Activated CD4-positive, alpha-beta memory T cell treated with anti-CD3 and anti-CD28 coated beads, Interleukin-2, amount 10 ng/mL, durations not matched to agents 7 days and 5 days (primary cell): ENCODE data around the gene SPACA9. TPM values are rescaled to one million over a fixed set of nuclear protein-coding genes. Genes with fewer than 3 reads are reported as not detected.

Source experiments
- CTCF ChIA-PET: fragments of 350-600 bp; sonication (Branson Sonifier 250); formaldehyde crosslinking; loops from one replicate; lab custom pipeline; 2021; ENCODE audit warnings: antibody characterized with exemption, inconsistent platforms; lab: Charles Lee
- POLR2A ChIA-PET: fragments of 350-600 bp; sonication (Branson Sonifier 250); formaldehyde crosslinking; loops from one replicate; lab custom pipeline; 2021; ENCODE audit warnings: antibody characterized with exemption; lab: Charles Lee
- DNase-seq: peaks from one replicate; pipeline ENCODE4 v3.0.0-alpha.2; 2020
- H3K27ac Mint-ChIP-seq: one replicate; pipeline ENCODE4 v1.8.0; 2021; ENCODE audit warnings: mild to moderate bottlenecking, mixed read lengths
- H3K27me3 Mint-ChIP-seq: one replicate; pipeline ENCODE4 v1.8.0; 2021; ENCODE audit warnings: mixed read lengths
- H3K36me3 Mint-ChIP-seq: one replicate; pipeline ENCODE4 v1.8.0; 2021; ENCODE audit warnings: low read depth, mixed read lengths
- H3K4me1 Mint-ChIP-seq: one replicate; pipeline ENCODE4 v1.8.0; 2021; ENCODE audit warnings: mixed read lengths
- H3K4me3 Mint-ChIP-seq: one replicate; pipeline ENCODE4 v1.8.0; 2021; ENCODE audit warnings: mild to moderate bottlenecking, mixed read lengths
- H3K9me3 Mint-ChIP-seq: one replicate; pipeline ENCODE4 v1.8.0; 2021; ENCODE audit warnings: mixed read lengths
- total RNA-seq, 2 experiments: library from RNA; stranded (reverse); gene quantifications; one replicate each; pipeline ENCODE4 v1.2.3, GENCODE V29; 2021

Gene SPACA9
- total RNA-seq, 2 experiments from 2014 or later, result 3.2 to 3.6 TPM

- ChIA-PET POLR2A (no interaction called here), CTCF (interaction anchor here (0.7 to 1.3 kb wide), 2 partner anchors 10 to 16 kb away, joined by 4 to 6 read pairs; no protein-coding TSS in a partner anchor)
- H3K27me3 Mint-ChIP-seq, result no peaks in the 10 kb centered on the region
- peaks cover 22% of the 10 kb centered on the region for H3K4me1 Mint-ChIP-seq
- H3K4me3 Mint-ChIP-seq, result no peak overlapping the region
- H3K27ac Mint-ChIP-seq, result no peak overlapping the region
- no peak for DNase-seq
- H3K9me3 Mint-ChIP-seq, result no peaks in the 10 kb centered on the region
- H3K36me3 Mint-ChIP-seq, result no peaks in the 10 kb centered on the region
Measured at GRCh38 chr9:132885720-132886333, 7.1 kb downstream of the SPACA9 start.

GRCh38 chr9:132886334-132886725 lies 7.6 kb downstream of the SPACA9 start:
- Mint-ChIP-seq H3K9me3 (no peaks in the 10 kb centered on the region), H3K27ac (no peak overlapping the region), H3K4me1 (peaks cover 22% of the 10 kb centered on the region), H3K4me3 (no peak overlapping the region), H3K36me3 (no peaks in the 10 kb centered on the region), H3K27me3 (no peaks in the 10 kb centered on the region)
- CTCF ChIA-PET, result interaction anchor here (1.3 kb wide), 1 partner anchor 15 kb away, joined by 6 read pairs; no protein-coding TSS in a partner anchor
- POLR2A ChIA-PET, result no interaction called here
- DNase-seq, result no peak

GRCh38 chr9:132887181-132888120 lies 8.8 kb downstream of the SPACA9 start:
- Mint-ChIP-seq H3K27ac (no peak overlapping the region), H3K27me3 (no peaks in the 10 kb centered on the region), H3K4me3 (no peak overlapping the region), H3K4me1 (peaks cover 14% of the 10 kb centered on the region), H3K36me3 (no peaks in the 10 kb centered on the region), H3K9me3 (no peaks in the 10 kb centered on the region)
- DNase-seq, result no peak
- CTCF ChIA-PET, result no interaction called here
- POLR2A ChIA-PET, result no interaction called here

- Mint-ChIP-seq H3K4me3 (no peak overlapping the region), H3K9me3 (no peaks in the 10 kb centered on the region), H3K27ac (no peak overlapping the region), H3K36me3 (no peaks in the 10 kb centered on the region), H3K27me3 (no peaks in the 10 kb centered on the region), H3K4me1 (peaks cover 7% of the 10 kb centered on the region)
- ChIA-PET POLR2A (no interaction called here), CTCF (no interaction called here)
- DNase-seq, result no peak
Measured at GRCh38 chr9:132888151-132888550, 9.5 kb downstream of the SPACA9 start.

- no peak overlapping the region for H3K27ac Mint-ChIP-seq
- H3K9me3 Mint-ChIP-seq, result no peaks in the 10 kb centered on the region
Measured at GRCh38 chr9:132892400-132892799, 13.7 kb downstream of the SPACA9 start.

GRCh38 chr9:132894346-132894745 lies 15.6 kb downstream of the SPACA9 start:
- H3K27me3 Mint-ChIP-seq, result no peaks in the 10 kb centered on the region
- CTCF ChIA-PET, result interaction anchor here (0.8 to 1.3 kb wide), 3 partner anchors 14 to 128 kb away, joined by 4 to 6 read pairs (median 5); no protein-coding TSS in a partner anchor
- H3K9me3 Mint-ChIP-seq, result no peaks in the 10 kb centered on the region
- POLR2A ChIA-PET, result interaction anchor here (1.0 to 1.7 kb wide), 3 partner anchors 15 to 50 kb away, joined by 3 to 11 read pairs (median 5); partner anchors contain the start of genes SPACA9 and TSC1
- H3K36me3 Mint-ChIP-seq, result peaks cover 24% of the 10 kb centered on the region
- peak overlapping the region; percentile 9 for H3K27ac Mint-ChIP-seq
- H3K4me3 Mint-ChIP-seq, result no peak overlapping the region
- H3K4me1 Mint-ChIP-seq, result peaks cover 11% of the 10 kb centered on the region
- no peak for DNase-seq

More at GRCh38 chr9:132892400-132892799, 13.7 kb downstream of the SPACA9 start:
- ChIA-PET CTCF (interaction anchor here (1.7 kb wide), 1 partner anchor 10 kb away, joined by 5 read pairs; no protein-coding TSS in a partner anchor), POLR2A (no interaction called here)
- DNase-seq, result no peak
- Mint-ChIP-seq H3K4me3 (no peak overlapping the region), H3K36me3 (peaks cover 22% of the 10 kb centered on the region), H3K27me3 (no peaks in the 10 kb centered on the region), H3K4me1 (peaks cover 17% of the 10 kb centered on the region)

- no peaks in the 10 kb centered on the region for H3K27me3 Mint-ChIP-seq
- peaks cover 11% of the 10 kb centered on the region for H3K4me1 Mint-ChIP-seq
- no peaks in the 10 kb centered on the region for H3K9me3 Mint-ChIP-seq
- no peak for DNase-seq
- peaks cover 26% of the 10 kb centered on the region for H3K36me3 Mint-ChIP-seq
- H3K27ac Mint-ChIP-seq, result peak overlapping the region; percentile 9
- H3K4me3 Mint-ChIP-seq, result no peak overlapping the region
- CTCF ChIA-PET, result interaction anchor here (0.6 to 1.3 kb wide), 4 partner anchors 15 to 127 kb away, joined by 3 to 6 read pairs (median 4); no protein-coding TSS in a partner anchor
- POLR2A ChIA-PET, result interaction anchor here (1.2 to 1.7 kb wide), 3 partner anchors 16 to 50 kb away, joined by 5 to 11 read pairs (median 5); partner anchors contain the start of genes SPACA9 and TSC1
Measured at GRCh38 chr9:132894862-132895835, 16.5 kb downstream of the SPACA9 start.

GRCh38 chr9:132896264-132896663 lies 17.6 kb downstream of the SPACA9 start:
- DNase-seq, result no peak
- ChIA-PET POLR2A (interaction anchor here (1.6 kb wide), 1 partner anchor 17 kb away, joined by 5 read pairs; the partner anchor contains the start of gene SPACA9), CTCF (interaction anchor here (0.6 to 1.1 kb wide), 2 partner anchors 11 to 126 kb away, joined by 3 to 4 read pairs; no protein-coding TSS in a partner anchor)
- peaks cover 33% of the 10 kb centered on the region for H3K36me3 Mint-ChIP-seq
- no peaks in the 10 kb centered on the region for H3K27me3 Mint-ChIP-seq
- H3K9me3 Mint-ChIP-seq, result no peaks in the 10 kb centered on the region
- no peak overlapping the region for H3K4me3 Mint-ChIP-seq
- H3K27ac Mint-ChIP-seq, result no peak overlapping the region
- H3K4me1 Mint-ChIP-seq, result peaks cover 12% of the 10 kb centered on the region

GRCh38 chr9:132896906-132897305 lies 18.2 kb downstream of the SPACA9 start:
- ChIA-PET CTCF (no interaction called here), POLR2A (interaction anchor here (1.6 kb wide), 1 partner anchor 18 kb away, joined by 5 read pairs; the partner anchor contains the start of gene SPACA9)
- DNase-seq, result no peak
- Mint-ChIP-seq H3K27me3 (no peaks in the 10 kb centered on the region), H3K27ac (no peak overlapping the region), H3K4me3 (no peak overlapping the region), H3K4me1 (peaks cover 14% of the 10 kb centered on the region), H3K9me3 (no peaks in the 10 kb centered on the region), H3K36me3 (peaks cover 37% of the 10 kb centered on the region)

- no peak overlapping the region for H3K27ac Mint-ChIP-seq
- H3K9me3 Mint-ChIP-seq, result no peaks in the 10 kb centered on the region
- H3K4me3 Mint-ChIP-seq, result no peak overlapping the region
- DNase-seq, result no peak
- no peaks in the 10 kb centered on the region for H3K27me3 Mint-ChIP-seq
- peaks cover 18% of the 10 kb centered on the region for H3K4me1 Mint-ChIP-seq
- peaks cover 43% of the 10 kb centered on the region for H3K36me3 Mint-ChIP-seq
- ChIA-PET POLR2A (no interaction called here), CTCF (no interaction called here)
Measured at GRCh38 chr9:132898051-132898450, 19.4 kb downstream of the SPACA9 start.

GRCh38 chr9:132901858-132902831 lies 23.4 kb downstream of the SPACA9 start:
- peak; percentile 84 for DNase-seq
- no peak overlapping the region for H3K4me3 Mint-ChIP-seq
- H3K27ac Mint-ChIP-seq, result no peak overlapping the region
- peaks cover 8% of the 10 kb centered on the region for H3K4me1 Mint-ChIP-seq
- CTCF ChIA-PET, result interaction anchor here (0.6 to 2.1 kb wide), 22 partner anchors 9 to 395 kb away, joined by 3 to 9 read pairs (median 4); partner anchors contain the start of gene SPACA9
- H3K9me3 Mint-ChIP-seq, result no peaks in the 10 kb centered on the region
- POLR2A ChIA-PET, result interaction anchor here (0.7 to 0.9 kb wide), 2 partner anchors 16 to 42 kb away, joined by 3 read pairs; partner anchors contain the start of gene TSC1
- no peaks in the 10 kb centered on the region for H3K27me3 Mint-ChIP-seq
- H3K36me3 Mint-ChIP-seq, result peaks cover 37% of the 10 kb centered on the region
